A673 (cell line): ENCODE data around the gene CABYR. TPM values are rescaled to one million over a fixed set of nuclear protein-coding genes. Genes with fewer than 3 reads are reported as not detected.

Source experiments
- BruUV-seq: library from RNA; stranded (reverse); fragments of 400-500 nt; replicated peaks from 2 replicates; lab custom pipeline; 2021; lab: Mats Ljungman, UMichigan
- CTCF ChIA-PET: fragments of 300-600 bp; sonication (Branson Sonifier 250); formaldehyde crosslinking; loops from one replicate; lab custom pipeline; 2022; ENCODE audit warnings: antibody characterized with exemption; lab: Charles Lee
- POLR2A ChIA-PET: fragments of 300-600 bp; sonication (Branson Sonifier 250); formaldehyde crosslinking; loops from one replicate; lab custom pipeline; 2022; ENCODE audit warnings: antibody characterized with exemption; ENCODE audit not compliant: low non-redundant PET; lab: Charles Lee
- DNase-seq: peaks from one replicate; pipeline ENCODE4 v3.0.0-alpha.2; 2015; ENCODE audit warnings: low spot score
- H3K27ac ChIP-seq: fragments of 200-600 bp; sonication (generic); 2 replicates; pipeline ENCODE4 v1.5.1; 2016; ENCODE audit warnings: mixed run types, low read depth, mild to moderate bottlenecking, mixed read lengths, antibody characterized with exemption, low read length; ENCODE audit not compliant: poor library complexity, severe bottlenecking
- H3K27me3 ChIP-seq: fragments of 200-600 bp; sonication (generic); replicated peaks from 2 replicates; pipeline ENCODE4 v1.6.1; 2017; ENCODE audit warnings: mixed run types, low read depth, mild to moderate bottlenecking, mixed read lengths, antibody characterized with exemption, low read length; ENCODE audit not compliant: insufficient read depth, poor library complexity
- H3K36me3 ChIP-seq: fragments of 200-600 bp; sonication (generic); 2 replicates; pipeline ENCODE4 v1.6.1; 2016; ENCODE audit warnings: mixed run types, mild to moderate bottlenecking, mixed read lengths, antibody characterized with exemption, low read length; ENCODE audit not compliant: insufficient read depth, poor library complexity, severe bottlenecking
- H3K4me1 ChIP-seq: fragments of 200-600 bp; sonication (generic); 2 replicates; pipeline ENCODE4 v1.6.1; 2017; ENCODE audit warnings: mixed run types, mild to moderate bottlenecking, mixed read lengths, antibody characterized with exemption, low read length; ENCODE audit not compliant: insufficient read depth, poor library complexity, severe bottlenecking
- H3K4me3 ChIP-seq: fragments of 200-600 bp; sonication (generic); 2 replicates; pipeline ENCODE4 v1.5.1; 2016; ENCODE audit warnings: low read depth, mixed run types, mild to moderate bottlenecking, mixed read lengths, low read length; ENCODE audit not compliant: poor library complexity, severe bottlenecking
- H3K9me3 ChIP-seq: fragments of 200-600 bp; sonication (generic); 2 replicates; pipeline ENCODE4 v1.6.1; 2016; ENCODE audit warnings: mixed run types, low read depth, mild to moderate bottlenecking, mixed read lengths, antibody characterized with exemption, low read length; ENCODE audit not compliant: poor library complexity, severe bottlenecking
- EZH2 ChIP-seq: fragments of 200-600 bp; sonication (generic); IDR thresholded peaks from 2 replicates; pipeline ENCODE4 v1.6.1; 2017; ENCODE audit warnings: borderline replicate concordance, low read depth, mild to moderate bottlenecking, mixed read lengths, antibody characterized with exemption, low read length; ENCODE audit not compliant: poor library complexity, severe bottlenecking
- intact Hi-C: fragments of 100-400 bp; cut with micrococcal nuclease; formaldehyde crosslinking; loops from one replicate; pipeline ENCODE4 v1.10.0; 2022; ENCODE audit not compliant: unreplicated experiment
- total RNA-seq: library from RNA; stranded (reverse); gene quantifications from 2 replicates; pipeline ENCODE4 v1.2.3, GENCODE V29; 2021
- TF ChIP-seq, protein P1 (sequence below): fragments of 300-800, 200-600 bp; sonication (generic); conservative IDR thresholded peaks from 2 replicates; pipeline ENCODE4 v1.5.1; 2017; ENCODE audit warnings: low read depth, mild to moderate bottlenecking, antibody characterized with exemption, low read length, moderate library complexity, mixed read lengths

Gene CABYR
- total RNA-seq, 1 experiment from 2014 or later, result 7.9 TPM

- Histone ChIP-seq H3K4me3 (no peak overlapping the region), H3K36me3 (no peaks in the 10 kb centered on the region), H3K27ac (no peak overlapping the region), H3K27me3 (no peaks in the 10 kb centered on the region), H3K9me3 (no peaks in the 10 kb centered on the region), H3K4me1 (no peaks in the 10 kb centered on the region)
- TF ChIP-seq EZH2, result no peak
- TF ChIP-seq, protein P1, sequence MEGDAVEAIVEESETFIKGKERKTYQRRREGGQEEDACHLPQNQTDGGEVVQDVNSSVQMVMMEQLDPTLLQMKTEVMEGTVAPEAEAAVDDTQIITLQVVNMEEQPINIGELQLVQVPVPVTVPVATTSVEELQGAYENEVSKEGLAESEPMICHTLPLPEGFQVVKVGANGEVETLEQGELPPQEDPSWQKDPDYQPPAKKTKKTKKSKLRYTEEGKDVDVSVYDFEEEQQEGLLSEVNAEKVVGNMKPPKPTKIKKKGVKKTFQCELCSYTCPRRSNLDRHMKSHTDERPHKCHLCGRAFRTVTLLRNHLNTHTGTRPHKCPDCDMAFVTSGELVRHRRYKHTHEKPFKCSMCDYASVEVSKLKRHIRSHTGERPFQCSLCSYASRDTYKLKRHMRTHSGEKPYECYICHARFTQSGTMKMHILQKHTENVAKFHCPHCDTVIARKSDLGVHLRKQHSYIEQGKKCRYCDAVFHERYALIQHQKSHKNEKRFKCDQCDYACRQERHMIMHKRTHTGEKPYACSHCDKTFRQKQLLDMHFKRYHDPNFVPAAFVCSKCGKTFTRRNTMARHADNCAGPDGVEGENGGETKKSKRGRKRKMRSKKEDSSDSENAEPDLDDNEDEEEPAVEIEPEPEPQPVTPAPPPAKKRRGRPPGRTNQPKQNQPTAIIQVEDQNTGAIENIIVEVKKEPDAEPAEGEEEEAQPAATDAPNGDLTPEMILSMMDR, result no peak
- ChIA-PET POLR2A (no interaction called here), CTCF (no interaction called here)
- DNase-seq, result no peak
- intact Hi-C loops, result no loop called here
- BruUV-seq, result no TSS peak
These were observed 66.0 kb downstream of the CABYR start for GRCh38 chr18:24204904-24205303.

GRCh38 chr18:24208270-24209035, 69.6 kb downstream of the CABYR start:
- TF ChIP-seq, protein P1, result no peak
- TF ChIP-seq EZH2, result no peak
- no TSS peak for BruUV-seq
- H3K36me3 ChIP-seq, result no peaks in the 10 kb centered on the region
- H3K9me3 ChIP-seq, result no peaks in the 10 kb centered on the region
- no peak overlapping the region for H3K4me3 ChIP-seq
- no peak for DNase-seq
- ChIA-PET CTCF (no interaction called here), POLR2A (no interaction called here)
- H3K4me1 ChIP-seq, result no peaks in the 10 kb centered on the region
- intact Hi-C loops, result no loop called here
- no peaks in the 10 kb centered on the region for H3K27me3 ChIP-seq
- no peak overlapping the region for H3K27ac ChIP-seq

GRCh38 chr18:24209558-24209957, 70.7 kb downstream of the CABYR start:
- TF ChIP-seq, protein P1, result no peak
- no peak for TF ChIP-seq EZH2
- Histone ChIP-seq H3K4me3 (no peak overlapping the region), H3K27ac (no peak overlapping the region), H3K9me3 (no peaks in the 10 kb centered on the region), H3K36me3 (no peaks in the 10 kb centered on the region), H3K27me3 (no peaks in the 10 kb centered on the region), H3K4me1 (peaks cover 4% of the 10 kb centered on the region)
- ChIA-PET CTCF (no interaction called here), POLR2A (interaction anchor here (0.6 kb wide), 1 partner anchor 20 kb away, joined by 5 read pairs; no protein-coding TSS in a partner anchor)
- DNase-seq, result no peak
- intact Hi-C loops, result no loop called here
- no TSS peak for BruUV-seq

Other genes starting within 250 kb of the CABYR start
- 20.7 and 24.0 TPM in 2 replicates for gene TTC39C, start 124.3 kb upstream of the CABYR start, total RNA-seq